SH-SY5Y (cell line): Measurements from ENCODE around the gene PPL.

Experiments
- GATA2 ChIP-seq: IDR thresholded peaks from 2 replicates; pipeline ENCODE4 v1.6.1; 2011; ENCODE audit warnings: mild to moderate bottlenecking, low read depth, low read length
- GATA3 ChIP-seq: IDR thresholded peaks from 2 replicates; pipeline ENCODE4 v1.6.1; 2011; ENCODE audit warnings: low read depth, mild to moderate bottlenecking, low read length, moderate library complexity

DNA sequence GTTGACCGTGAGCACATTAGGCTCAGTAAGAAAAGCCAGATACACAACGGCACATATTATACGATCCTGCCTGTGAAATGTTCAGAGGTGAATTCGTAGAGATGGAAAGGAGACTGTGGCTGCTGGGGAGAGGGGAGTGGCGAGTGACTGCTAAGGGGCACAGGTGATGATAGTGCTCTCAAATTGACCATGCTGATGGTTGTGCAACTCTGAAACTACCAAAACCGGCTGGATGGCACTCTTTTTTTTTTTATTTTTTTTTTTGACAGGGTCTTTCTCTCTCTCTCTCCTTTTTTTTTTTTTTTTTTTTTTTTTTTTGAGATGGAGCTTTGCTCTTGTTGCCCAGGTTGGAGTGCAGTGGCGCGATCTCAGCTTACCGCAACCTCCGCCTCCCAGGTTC is 13.0 kb upstream of the PPL start:
- TF ChIP-seq GATA2, result no peak
- no peak for TF ChIP-seq GATA3
